ENCODE data around the gene MPC2. TPM values are rescaled to one million over a fixed set of nuclear protein-coding genes. Genes with fewer than 3 reads are reported as not detected.
"Not testable (repeated sequence)": the region's sequence is repeated elsewhere in the genome, so short reads cannot be mapped to it uniquely, and the experiment has no call there.

MPC2 gene
- total RNA-seq, 1 donor from 2014 or later = 62.3 TPM

GRCh38 chr1:167936068-167936929, 573 bp downstream of the MPC2 start, which contains the start of gene DCAF6:
Gene DCAF6 (plus strand): TSS chr1:167936683. CDS start chr1:167936912, 229 bp downstream.
- no peak for TF ChIP-seq CTCF (conservative IDR thresholded peaks at IDR 0.05; ENCODE audit: low read depth, low read length)
- DNase-seq (ENCODE audit: low read depth) = peak; percentile 90
- peak within 1 kb of the TSS; percentile 86 for H3K4me3 ChIP-seq (ENCODE audit: low read depth, low read length)

DNA sequence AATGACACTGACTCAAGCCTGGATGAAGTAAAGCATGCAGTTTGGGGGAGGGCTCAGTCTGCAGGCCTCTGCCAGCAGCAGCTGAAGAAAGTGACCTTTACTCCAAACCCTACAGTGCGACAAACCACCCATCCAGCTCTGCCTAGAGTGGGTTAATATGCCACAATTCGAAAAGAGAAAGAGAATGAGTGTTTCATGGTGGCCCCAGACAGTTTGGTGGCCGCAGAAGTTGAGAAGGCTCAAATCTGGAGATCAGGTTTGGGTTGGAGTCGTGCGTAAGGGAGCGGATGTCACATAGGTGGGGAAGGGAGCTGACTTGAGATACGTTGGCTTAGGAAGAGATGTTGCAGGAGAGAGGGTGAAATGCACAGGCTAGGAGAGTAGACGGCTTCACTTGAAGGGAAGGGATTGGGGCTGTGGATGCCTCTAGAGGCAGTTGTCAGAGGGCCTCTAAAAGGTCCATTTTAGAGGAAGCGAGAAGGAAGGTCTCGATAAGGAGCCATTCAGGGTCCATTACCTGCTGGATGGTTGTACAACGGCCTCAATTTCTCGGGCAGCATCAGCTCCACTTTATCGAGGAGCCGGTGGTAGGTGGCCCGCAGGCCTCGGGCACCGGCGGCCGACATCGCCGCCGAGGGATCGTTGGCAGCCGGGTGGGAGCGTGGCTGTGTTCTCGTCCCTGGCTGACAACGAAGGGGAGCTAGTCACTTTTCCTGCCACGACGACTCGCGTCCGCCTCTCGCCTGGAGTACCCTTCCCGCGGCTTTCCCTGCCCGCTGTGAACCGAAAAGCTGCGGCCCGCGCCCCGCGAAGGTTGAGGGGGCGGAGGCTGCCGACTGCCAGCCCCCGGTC, 1.4 kb downstream of the MPC2 start:
- TF ChIP-seq CTCF (conservative IDR thresholded peaks at IDR 0.05; ENCODE audit: low read depth, low read length) = no peak

GRCh38 chr1:167934426-167935215, 2.3 kb downstream of the MPC2 start:
- no peak for TF ChIP-seq CTCF (conservative IDR thresholded peaks at IDR 0.05; ENCODE audit: low read depth, low read length)
- peak overlapping the region; percentile 86 for H3K4me3 ChIP-seq (ENCODE audit: low read depth, low read length)
- DNase-seq (ENCODE audit: low read depth) = no peak

More for the DNA sequence above, 1.4 kb downstream of the MPC2 start:
- DNase-seq (ENCODE audit: low read depth) = no peak
- H3K4me3 ChIP-seq (ENCODE audit: low read depth, low read length) = peak overlapping the region; percentile 86

GRCh38 chr1:167933788-167934187, 3.1 kb downstream of the MPC2 start:
- peak overlapping the region; percentile 86 for H3K4me3 ChIP-seq (ENCODE audit: low read depth, low read length)
- TF ChIP-seq CTCF (conservative IDR thresholded peaks at IDR 0.05; ENCODE audit: low read depth, low read length) = no peak
- DNase-seq (ENCODE audit: low read depth) = no peak

DNA sequence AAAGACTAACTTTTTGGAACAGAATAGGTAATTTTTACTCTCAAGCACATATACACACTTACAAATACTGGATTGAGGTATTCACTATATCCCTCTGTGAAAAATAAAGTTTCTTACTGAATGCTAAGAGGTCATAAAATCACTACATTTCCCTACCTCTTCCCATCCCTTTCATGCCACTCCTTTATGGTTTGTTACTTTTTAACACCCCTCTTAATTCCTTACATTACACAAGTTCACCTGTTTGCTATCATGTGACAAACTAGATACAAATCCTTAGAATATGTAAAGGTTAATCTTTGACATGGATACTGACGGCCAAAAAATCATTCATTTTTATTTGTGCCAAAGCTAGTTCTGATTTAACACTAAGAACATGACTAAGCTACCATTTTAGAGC, 7.1 kb downstream of the MPC2 start:
- DNase-seq (ENCODE audit: low read depth) = no peak
- H3K4me3 ChIP-seq (ENCODE audit: low read depth, low read length) = peak overlapping the region; percentile 47
- TF ChIP-seq CTCF (conservative IDR thresholded peaks at IDR 0.05; ENCODE audit: low read depth, low read length) = no peak

DNA sequence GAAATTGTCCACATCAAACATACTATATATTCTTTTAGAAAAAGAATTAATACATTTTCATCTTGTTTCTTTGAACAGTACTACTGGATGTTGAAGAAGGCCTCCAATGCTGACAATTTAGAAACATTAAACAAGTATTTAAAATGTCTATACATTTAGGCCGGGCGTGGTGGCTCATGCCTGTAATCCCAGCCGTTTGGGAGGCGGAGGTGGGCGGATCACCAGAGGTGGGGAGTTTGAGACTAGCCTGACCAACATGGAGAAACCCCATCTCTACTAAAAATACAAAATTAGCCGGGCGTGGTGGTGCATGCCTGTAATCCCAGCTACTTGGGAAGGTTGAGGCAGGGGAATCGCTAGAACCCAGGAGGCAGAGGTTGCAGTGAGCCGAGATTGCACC, 8.0 kb downstream of the MPC2 start:
- DNase-seq (ENCODE audit: low read depth) = not testable (repeated sequence)
- H3K4me3 ChIP-seq (ENCODE audit: low read depth, low read length) = peak overlapping the region; percentile 47
